Panc1 (cell line): ENCODE measurements around the gene VSIG8. TPM values are rescaled to one million over a fixed set of nuclear protein-coding genes. Genes with fewer than 3 reads are reported as not detected.

Source experiments
- ATAC-seq: fragments of 200-7000 bp; cut with Tn5 transposase; 2 replicates; pipeline ENCODE4 v1.9.1; 2020; ENCODE audit warnings: mild to moderate bottlenecking, moderate library complexity
- BruUV-seq: library from RNA; stranded (reverse); fragments of 400-500 nt; replicated peaks from 2 replicates; lab custom pipeline; 2021; lab: Mats Ljungman, UMichigan
- CTCF ChIA-PET: fragments of 300-600 bp; sonication (Branson Sonifier 250); formaldehyde crosslinking; loops from one replicate; lab custom pipeline; 2022; ENCODE audit warnings: antibody characterized with exemption; lab: Charles Lee
- POLR2A ChIA-PET: fragments of 300-600 bp; sonication (Branson Sonifier 250); formaldehyde crosslinking; loops from one replicate; lab custom pipeline; 2022; ENCODE audit warnings: antibody characterized with exemption; lab: Charles Lee
- DNase-seq: peaks from one replicate; pipeline ENCODE4 v3.0.0-alpha.2; 2010; ENCODE audit warnings: low read depth, low spot score
- H3K27ac ChIP-seq: 2 replicates; pipeline ENCODE4 v1.5.1; 2011; ENCODE audit warnings: mild to moderate bottlenecking, low read length, inconsistent platforms
- H3K27me3 ChIP-seq: fragments of 200-500 bp; sonication (Bioruptor generic); 2 replicates; pipeline ENCODE4 v1.6.0; 2014; ENCODE audit warnings: low read length, inconsistent platforms; ENCODE audit not compliant: control insufficient read depth, insufficient read depth
- H3K36me3 ChIP-seq: fragments of 200-500 bp; sonication (Bioruptor generic); 2 replicates; pipeline ENCODE4 v1.5.1; 2014; ENCODE audit warnings: inconsistent platforms, mild to moderate bottlenecking, low read length, moderate library complexity; ENCODE audit not compliant: control insufficient read depth, insufficient read depth
- H3K4me1 ChIP-seq: 2 replicates; pipeline ENCODE4 v1.5.1; 2011; ENCODE audit warnings: inconsistent platforms, mild to moderate bottlenecking, low read length, moderate library complexity; ENCODE audit not compliant: control insufficient read depth, insufficient read depth
- H3K4me3 ChIP-seq, 2 experiments: 2 replicates each; pipeline ENCODE4 v1.5.1; 2011 to 2012; ENCODE audit warnings: low read depth in 2 of 2, low read length in 2 of 2, mild to moderate bottlenecking in 2 of 2, inconsistent platforms in 1 of 2, moderate library complexity in 1 of 2
- H3K9me3 ChIP-seq: fragments of 200-500 bp; sonication (Bioruptor generic); 2 replicates; pipeline ENCODE4 v1.5.1; 2014; ENCODE audit warnings: low read depth, mild to moderate bottlenecking, inconsistent platforms, low read length, moderate library complexity; ENCODE audit not compliant: control insufficient read depth, insufficient read depth
- POLR2AphosphoS5 ChIP-seq: IDR thresholded peaks from 2 replicates; pipeline ENCODE4 v1.6.1; 2012; ENCODE audit warnings: mild to moderate bottlenecking, low read depth, low read length, moderate library complexity
- SIN3A ChIP-seq: IDR thresholded peaks from 2 replicates; pipeline ENCODE4 v1.6.1; 2012; ENCODE audit warnings: low read depth, mild to moderate bottlenecking, low read length, moderate library complexity, borderline replicate concordance; ENCODE audit not compliant: insufficient read depth
- TCF7L2 ChIP-seq: IDR thresholded peaks from 2 replicates; pipeline ENCODE4 v1.6.1; 2011; ENCODE audit warnings: mild to moderate bottlenecking, low read depth, low read length, inconsistent platforms
- in situ Hi-C: cut with HindIII; loops from 2 replicates; pipeline ENCODE4 v1.10.0; 2016; ENCODE audit warnings: low sequenced_read_pairs, low pct_unique_long_range_greater_than_20kb
- intact Hi-C: fragments of 100-400 bp; cut with micrococcal nuclease; formaldehyde crosslinking; loops from one replicate; pipeline ENCODE4 v1.10.0; 2022; ENCODE audit not compliant: unreplicated experiment
- total RNA-seq: library from RNA; stranded (reverse); gene quantifications from one replicate; pipeline ENCODE4 v1.2.1, GENCODE V29; 2021; ENCODE audit not compliant: unreplicated experiment
- TF ChIP-seq, protein P1 (sequence below): fragments of 450-650 bp; IDR thresholded peaks from 2 replicates; pipeline ENCODE4 v1.5.1; 2017; ENCODE audit warnings: mild to moderate bottlenecking
- TF ChIP-seq, protein P2 (sequence below), 2 experiments: IDR thresholded peaks; 2 replicates each; pipeline ENCODE4 v1.6.1; 2011 to 2012; ENCODE audit warnings: low read depth in 2 of 2, control low read depth in 1 of 2, low read length in 1 of 2, mild to moderate bottlenecking in 1 of 2, moderate library complexity in 1 of 2; ENCODE audit not compliant: insufficient read depth in 1 of 2

The VSIG8 gene
- total RNA-seq, 1 experiment from 2014 or later, result not detected

GRCh38 chr1:159825564-159825963 lies 36.9 kb downstream of the VSIG8 start:
- no peaks in the 10 kb centered on the region for H3K9me3 ChIP-seq
- TF ChIP-seq, protein P1, sequence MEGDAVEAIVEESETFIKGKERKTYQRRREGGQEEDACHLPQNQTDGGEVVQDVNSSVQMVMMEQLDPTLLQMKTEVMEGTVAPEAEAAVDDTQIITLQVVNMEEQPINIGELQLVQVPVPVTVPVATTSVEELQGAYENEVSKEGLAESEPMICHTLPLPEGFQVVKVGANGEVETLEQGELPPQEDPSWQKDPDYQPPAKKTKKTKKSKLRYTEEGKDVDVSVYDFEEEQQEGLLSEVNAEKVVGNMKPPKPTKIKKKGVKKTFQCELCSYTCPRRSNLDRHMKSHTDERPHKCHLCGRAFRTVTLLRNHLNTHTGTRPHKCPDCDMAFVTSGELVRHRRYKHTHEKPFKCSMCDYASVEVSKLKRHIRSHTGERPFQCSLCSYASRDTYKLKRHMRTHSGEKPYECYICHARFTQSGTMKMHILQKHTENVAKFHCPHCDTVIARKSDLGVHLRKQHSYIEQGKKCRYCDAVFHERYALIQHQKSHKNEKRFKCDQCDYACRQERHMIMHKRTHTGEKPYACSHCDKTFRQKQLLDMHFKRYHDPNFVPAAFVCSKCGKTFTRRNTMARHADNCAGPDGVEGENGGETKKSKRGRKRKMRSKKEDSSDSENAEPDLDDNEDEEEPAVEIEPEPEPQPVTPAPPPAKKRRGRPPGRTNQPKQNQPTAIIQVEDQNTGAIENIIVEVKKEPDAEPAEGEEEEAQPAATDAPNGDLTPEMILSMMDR, result no peak
- TF ChIP-seq TCF7L2 (no peak), SIN3A (no peak), POLR2AphosphoS5 (no peak)
- TF ChIP-seq, protein P2, sequence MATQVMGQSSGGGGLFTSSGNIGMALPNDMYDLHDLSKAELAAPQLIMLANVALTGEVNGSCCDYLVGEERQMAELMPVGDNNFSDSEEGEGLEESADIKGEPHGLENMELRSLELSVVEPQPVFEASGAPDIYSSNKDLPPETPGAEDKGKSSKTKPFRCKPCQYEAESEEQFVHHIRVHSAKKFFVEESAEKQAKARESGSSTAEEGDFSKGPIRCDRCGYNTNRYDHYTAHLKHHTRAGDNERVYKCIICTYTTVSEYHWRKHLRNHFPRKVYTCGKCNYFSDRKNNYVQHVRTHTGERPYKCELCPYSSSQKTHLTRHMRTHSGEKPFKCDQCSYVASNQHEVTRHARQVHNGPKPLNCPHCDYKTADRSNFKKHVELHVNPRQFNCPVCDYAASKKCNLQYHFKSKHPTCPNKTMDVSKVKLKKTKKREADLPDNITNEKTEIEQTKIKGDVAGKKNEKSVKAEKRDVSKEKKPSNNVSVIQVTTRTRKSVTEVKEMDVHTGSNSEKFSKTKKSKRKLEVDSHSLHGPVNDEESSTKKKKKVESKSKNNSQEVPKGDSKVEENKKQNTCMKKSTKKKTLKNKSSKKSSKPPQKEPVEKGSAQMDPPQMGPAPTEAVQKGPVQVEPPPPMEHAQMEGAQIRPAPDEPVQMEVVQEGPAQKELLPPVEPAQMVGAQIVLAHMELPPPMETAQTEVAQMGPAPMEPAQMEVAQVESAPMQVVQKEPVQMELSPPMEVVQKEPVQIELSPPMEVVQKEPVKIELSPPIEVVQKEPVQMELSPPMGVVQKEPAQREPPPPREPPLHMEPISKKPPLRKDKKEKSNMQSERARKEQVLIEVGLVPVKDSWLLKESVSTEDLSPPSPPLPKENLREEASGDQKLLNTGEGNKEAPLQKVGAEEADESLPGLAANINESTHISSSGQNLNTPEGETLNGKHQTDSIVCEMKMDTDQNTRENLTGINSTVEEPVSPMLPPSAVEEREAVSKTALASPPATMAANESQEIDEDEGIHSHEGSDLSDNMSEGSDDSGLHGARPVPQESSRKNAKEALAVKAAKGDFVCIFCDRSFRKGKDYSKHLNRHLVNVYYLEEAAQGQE (IDR thresholded peaks at IDR 0.05; ENCODE audit: insufficient read depth in 1 of 2, low read depth in 2 of 2, low read length in 1 of 2), result no peak
- ChIA-PET POLR2A (no interaction called here), CTCF (interaction anchor here (0.6 kb wide), 1 partner anchor 27 kb away, joined by 9 read pairs; no protein-coding TSS in a partner anchor)
- H3K27me3 ChIP-seq, result peaks cover 3% of the 10 kb centered on the region; the same call in 1 of the 2 replicates
- intact Hi-C loops, result no loop called here
- DNase-seq, result no peak
- H3K27ac ChIP-seq, result no peak overlapping the region
- ATAC-seq, result no peak
- in situ Hi-C loops, result no loop called here
- H3K4me1 ChIP-seq, result no peaks in the 10 kb centered on the region
- no peak overlapping the region for H3K4me3 ChIP-seq
- BruUV-seq, result no TSS peak
- no peaks in the 10 kb centered on the region for H3K36me3 ChIP-seq

DNA sequence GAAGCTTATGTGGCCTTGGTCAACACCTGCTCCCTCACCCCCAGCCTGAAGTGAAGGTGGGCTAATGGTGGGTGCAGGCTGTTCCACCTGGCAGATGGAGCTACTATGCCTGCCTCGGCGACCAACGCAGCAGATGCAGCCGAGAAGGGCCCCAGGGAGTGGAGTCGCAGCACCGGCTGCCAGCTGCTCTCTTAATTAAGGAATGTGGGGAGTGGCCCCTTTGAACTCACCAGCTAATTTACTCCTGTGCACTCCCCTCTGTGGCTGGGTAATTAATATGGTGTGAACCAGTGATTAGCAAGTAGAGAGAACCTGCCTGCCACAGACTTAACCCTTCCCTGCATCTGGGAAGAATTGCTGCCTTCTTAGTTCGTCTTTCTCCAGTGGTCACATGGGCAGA lies 39.1 kb downstream of the VSIG8 start:
- ATAC-seq (no peak), DNase-seq (no peak)
- H3K27me3 ChIP-seq, result peaks cover 3% of the 10 kb centered on the region; the same call in 1 of the 2 replicates
- in situ Hi-C loops, result no loop called here
- no peaks in the 10 kb centered on the region for H3K4me1 ChIP-seq
- ChIA-PET CTCF (no interaction called here), POLR2A (no interaction called here)
- H3K9me3 ChIP-seq, result no peaks in the 10 kb centered on the region
- H3K36me3 ChIP-seq, result no peaks in the 10 kb centered on the region
- intact Hi-C loops, result no loop called here
- no peak overlapping the region for H3K4me3 ChIP-seq
- H3K27ac ChIP-seq, result no peak overlapping the region
- TF ChIP-seq, protein P2 (IDR thresholded peaks at IDR 0.05; ENCODE audit: insufficient read depth in 1 of 2, low read depth in 2 of 2, low read length in 1 of 2), result no peak
- no peak for TF ChIP-seq POLR2AphosphoS5
- no peak for TF ChIP-seq TCF7L2
- no peak for TF ChIP-seq SIN3A
- TF ChIP-seq, protein P1, result no peak
- BruUV-seq, result no TSS peak
